Adrenal gland (tissue), 12 donors: ENCODE data around the gene ZYG11B. TPM values are rescaled to one million over a fixed set of nuclear protein-coding genes. Genes with fewer than 3 reads are reported as not detected.
"Not testable (repeated sequence)": the region's sequence is repeated elsewhere in the genome, so short reads cannot be mapped to it uniquely, and the experiment has no call there.

Source experiments
- DNase-seq, 7 donors: peaks; one replicate each; pipeline ENCODE4 v3.0.0-alpha.2; 2019 to 2020
- H3K27ac ChIP-seq, 5 donors: fragments of 200-600 bp; sonication (generic) in 4 of 5; 1 replicate in 3 of 5; 2 replicates in 2 of 5; pipeline versions ENCODE4 v1.5.1 to v1.8.0; 2016 to 2020; ENCODE audit warnings: mild to moderate bottlenecking in 1 of 5
- H3K27me3 ChIP-seq: fragments of 200-600 bp; 2 replicates; pipeline ENCODE4 v1.8.0; 2021
- H3K36me3 ChIP-seq, 2 donors: fragments of 200-600 bp; replicated peaks in 1 of 2; 1 replicate in 1 of 2; 2 replicates in 1 of 2; pipeline versions ENCODE4 v1.5.1 to v1.8.0; 2018 to 2022
- H3K4me1 ChIP-seq, 2 donors: fragments of 200-600 bp; replicated peaks in 1 of 2; 1 replicate in 1 of 2; 2 replicates in 1 of 2; pipeline versions ENCODE4 v1.5.1 to v1.8.0; 2018 to 2021
- H3K4me3 ChIP-seq, 4 donors: fragments of 200-600 bp; sonication (generic) in 3 of 4; one replicate each; pipeline ENCODE4 v1.5.1; 2016 to 2018
- H3K9me3 ChIP-seq, 3 donors: fragments of 200-600 bp; sonication (generic) in 1 of 3; replicated peaks in 1 of 3; 1 replicate in 2 of 3; 2 replicates in 1 of 3; pipeline versions ENCODE4 v1.5.1 to v1.8.0; 2016 to 2021
- CTCF ChIP-seq, 6 experiments: fragments of 450-650 bp in 4 of 6; fragments of 200-600 bp in 2 of 6; sonication (generic) in 1 of 6; IDR thresholded peaks; 1 replicate in 5 of 6; 2 replicates in 1 of 6; pipeline versions ENCODE4 v1.5.1 to v1.8.0; 2016 to 2021; ENCODE audit warnings: antibody characterized with exemption in 6 of 6, mild to moderate bottlenecking in 2 of 6, moderate library complexity in 1 of 6
- POLR2A ChIP-seq, 2 donors: fragments of 450-650 bp; IDR thresholded peaks; one replicate each; pipeline ENCODE4 v1.6.1; 2017; ENCODE audit warnings: antibody characterized with exemption in 2 of 2, mild to moderate bottlenecking in 2 of 2, moderate library complexity in 1 of 2
- WGBS, 4 donors: extraction: QIAGEN DNeasy Blood & Tissue Kit in 2 of 4; methylation state at CpG; one replicate each; pipeline versions ENCODE4 v1.1.5 to v1.1.7; 2013 to 2017; 5-methylcytosine and 5-hydroxymethylcytosine counted together
- intact Hi-C, 2 donors: fragments of 100-400 bp; cut with DNase I; formaldehyde crosslinking; loops; one replicate each; pipeline versions ENCODE4 v1.14.1 to v1.15.0; 2022 to 2023
- polyA plus RNA-seq, 3 donors: library from polyadenylated mRNA; stranded (reverse); fragments of 200-250 nt in 2 of 3; fragments of 350-450 nt in 1 of 3; fragmentation: Illumina TruSeq in 1 of 3; extraction: RNeasy Lipid Tissue Mini Kit (QIAGEN cat#74804) in 1 of 3; gene quantifications; one replicate each; pipeline ENCODE4 v1.2.3, GENCODE V29; 2013 to 2014
- total RNA-seq, 9 donors: library from RNA; depleted of rRNA in 4 of 9; stranded (reverse); fragments of >200 nt in 4 of 9; fragments of 120-200 nt in 1 of 9; fragmentation: NEBNext Ultra II Directional in 1 of 9; extraction: Animal tissue kit (Norgen Biotek cat#: 25700) in 1 of 9; gene quantifications; one replicate each; pipeline versions ENCODE4 v1.1.0 to v1.2.4, GENCODE V29; 2013 to 2023
- donor health status: healthy with polysubstance abuse.
- donor health status: Bipolar disorder and iron deficiency.
- donor health status: DM: yes; HTN: yes; CAD: no.
- donor health status: DM: no; HTN: no; CAD: no.
- donor health status: DM: no; HTN: no; CAD: no.
- donor health status: DM: yes; HTN: yes; CAD: no.

The ZYG11B gene
- total and polyA plus RNA-seq, 12 donors, result 4.5 to 63.5 (median 38.8) TPM

GRCh38 chr1:52798331-52798730 is 72.1 kb downstream of the ZYG11B start:
- peaks cover 0 to 16% of the 10 kb centered on the region in 2 donors for H3K36me3 ChIP-seq
- TF ChIP-seq CTCF (IDR thresholded peaks at IDR 0.05) (no peak), POLR2A (IDR thresholded peaks at IDR 0.05) (no peak)
- H3K27ac ChIP-seq, result no peak overlapping the region
- intact Hi-C loops, result no loop called here
- 89 to 100% (median 98%) methylated on average over 3 of the region's 3 CpGs for WGBS, 4 donors
- no peak overlapping the region for H3K4me3 ChIP-seq
- H3K9me3 ChIP-seq, result no peaks in the 10 kb centered on the region
- no peaks in the 10 kb centered on the region for H3K27me3 ChIP-seq
- DNase-seq, result no peak
- no peaks in the 10 kb centered on the region for H3K4me1 ChIP-seq

GRCh38 chr1:52801011-52801410 is 74.8 kb downstream of the ZYG11B start:
- no peak for TF ChIP-seq POLR2A (IDR thresholded peaks at IDR 0.05)
- no peak for TF ChIP-seq CTCF (IDR thresholded peaks at IDR 0.05)
- DNase-seq, result no peak
- H3K4me1 ChIP-seq, result no peaks in the 10 kb centered on the region
- no peaks in the 10 kb centered on the region for H3K9me3 ChIP-seq
- no peak overlapping the region for H3K4me3 ChIP-seq
- intact Hi-C loops, result no loop called here
- no peak overlapping the region for H3K27ac ChIP-seq
- peaks cover 0 to 26% of the 10 kb centered on the region in 2 donors for H3K36me3 ChIP-seq
- H3K27me3 ChIP-seq, result no peaks in the 10 kb centered on the region

- DNase-seq, H3K27ac ChIP-seq, H3K4me3 ChIP-seq, H3K27me3 ChIP-seq, intact Hi-C loops, H3K4me1 ChIP-seq, H3K9me3 ChIP-seq: not testable (repeated sequence)
- peaks cover 0 to 21% of the 10 kb centered on the region in 2 donors for H3K36me3 ChIP-seq
- WGBS, 4 donors, result 93 to 100% (median 98%) methylated on average over 3 of the region's 3 CpGs
Measured at GRCh38 chr1:52804083-52804482, 77.8 kb downstream of the ZYG11B start.

GRCh38 chr1:52814465-52814864 is 88.2 kb downstream of the ZYG11B start:
- WGBS, 4 donors, result 87 to 97% (median 93%) methylated on average over 2 of the region's 2 CpGs
- DNase-seq, result no peak

GRCh38 chr1:52820830-52821229 is 94.6 kb downstream of the ZYG11B start:
- H3K27ac ChIP-seq, DNase-seq, H3K9me3 ChIP-seq, intact Hi-C loops, H3K4me1 ChIP-seq, H3K4me3 ChIP-seq, H3K27me3 ChIP-seq: not testable (repeated sequence)
- 92 to 98% (median 97%) methylated on average over 5 of the region's 5 CpGs for WGBS, 4 donors
- H3K36me3 ChIP-seq, result peaks cover 0 to 44% of the 10 kb centered on the region in 2 donors

More at GRCh38 chr1:52814465-52814864, 88.2 kb downstream of the ZYG11B start:
- Histone ChIP-seq H3K9me3 (no peaks in the 10 kb centered on the region), H3K4me3 (no peak overlapping the region), H3K36me3 (peaks cover 0 to 39% of the 10 kb centered on the region in 2 donors), H3K27ac (no peak overlapping the region), H3K4me1 (no peaks in the 10 kb centered on the region), H3K27me3 (no peaks in the 10 kb centered on the region)
- intact Hi-C loops, result no loop called here
- TF ChIP-seq CTCF (IDR thresholded peaks at IDR 0.05) (no peak), POLR2A (IDR thresholded peaks at IDR 0.05) (no peak)
